Measurements from ENCODE around the gene GIT1. TPM values are rescaled to one million over a fixed set of nuclear protein-coding genes. Genes with fewer than 3 reads are reported as not detected.

GIT1 gene
- total and polyA plus RNA-seq, 12 donors, result 13.7 to 51.6 (median 31.7) TPM

- peaks cover 29 to 59% of the 10 kb centered on the region in 2 donors for H3K4me1 ChIP-seq (replicated peaks in 1 of 2)
- no peaks in the 10 kb centered on the region for H3K27me3 ChIP-seq
- no peaks in the 10 kb centered on the region for H3K36me3 ChIP-seq (replicated peaks in 1 of 2)
- WGBS, 4 donors, result 3 to 9% (median 7%) methylated on average over 9 to 68 of the region's 68 CpGs
- H3K4me3 ChIP-seq, result peak overlapping the region in 1 of 4 donors; percentile 50
- TF ChIP-seq CTCF (IDR thresholded peaks at IDR 0.05), result peak; percentile 37 to 65 (median 58)
- TF ChIP-seq POLR2A (IDR thresholded peaks at IDR 0.05), result no peak
- peak overlapping the region in 2 of 5 donors; percentile 43 to 53 for H3K27ac ChIP-seq
- no peaks in the 10 kb centered on the region for H3K9me3 ChIP-seq (replicated peaks in 1 of 3)
- DNase-seq, result peak; percentile 74 to 83 (median 79)
- intact Hi-C loops (cut with DNase I), result loop anchor here in 1 of 2 donors (5.0 kb wide), 1 partner anchor 35 kb away; no protein-coding TSS in a partner anchor
Observed at GRCh38 chr17:29617481-29618271, 28.2 kb upstream of the GIT1 start.

GRCh38 chr17:29617125-29617480, 27.7 kb upstream of the GIT1 start:
- WGBS, 4 donors, result 5 to 27% (median 7%) methylated on average over 3 to 16 of the region's 16 CpGs; no CpG with 5 or more reads in 1 of the 4 donors
- H3K4me3 ChIP-seq, result peak overlapping the region in 1 of 4 donors; percentile 50

GRCh38 chr17:29616300-29617048, 27.0 kb upstream of the GIT1 start:
- intact Hi-C loops (cut with DNase I), result loop anchor here in 1 of 2 donors (5.0 kb wide), 1 partner anchor 34 kb away; no protein-coding TSS in a partner anchor
- Histone ChIP-seq H3K9me3 (replicated peaks in 1 of 3) (no peaks in the 10 kb centered on the region), H3K36me3 (replicated peaks in 1 of 2) (no peaks in the 10 kb centered on the region), H3K4me3 (peak overlapping the region in 1 of 4 donors; percentile 50), H3K27ac (no peak overlapping the region), H3K27me3 (no peaks in the 10 kb centered on the region), H3K4me1 (replicated peaks in 1 of 2) (peaks cover 26 to 53% of the 10 kb centered on the region in 2 donors)
- WGBS, 4 donors, result 35 to 46% (median 37%) methylated on average over 28 to 32 of the region's 32 CpGs
- TF ChIP-seq POLR2A (IDR thresholded peaks at IDR 0.05), result no peak
- TF ChIP-seq CTCF (IDR thresholded peaks at IDR 0.05), result no peak
- DNase-seq, result no peak

More at GRCh38 chr17:29617125-29617480, 27.7 kb upstream of the GIT1 start:
- no peaks in the 10 kb centered on the region for H3K9me3 ChIP-seq (replicated peaks in 1 of 3)
- no peak overlapping the region for H3K27ac ChIP-seq
- H3K4me1 ChIP-seq (replicated peaks in 1 of 2), result peaks cover 27 to 57% of the 10 kb centered on the region in 2 donors
- peak; percentile 33 to 66 (median 42) for TF ChIP-seq CTCF (IDR thresholded peaks at IDR 0.05)
- no peak for TF ChIP-seq POLR2A (IDR thresholded peaks at IDR 0.05)
- H3K36me3 ChIP-seq (replicated peaks in 1 of 2), result no peaks in the 10 kb centered on the region
- H3K27me3 ChIP-seq, result no peaks in the 10 kb centered on the region
- intact Hi-C loops (cut with DNase I), result loop anchor here in 1 of 2 donors (5.0 kb wide), 1 partner anchor 35 kb away; no protein-coding TSS in a partner anchor
- DNase-seq, result peak; percentile 71 to 86 (median 77)

Measured in adrenal gland (tissue), 12 donors.